CD4-positive, alpha-beta memory T cell (primary cell): ENCODE data around the gene NRXN2. TPM values are rescaled to one million over a fixed set of nuclear protein-coding genes. Genes with fewer than 3 reads are reported as not detected.

Experiments used
- CTCF ChIA-PET: fragments of 350-600 bp; sonication (Branson Sonifier 250); formaldehyde crosslinking; loops from one replicate; lab custom pipeline; 2021; ENCODE audit warnings: inconsistent platforms; ENCODE audit not compliant: partially characterized antibody; lab: Charles Lee
- POLR2A ChIA-PET: fragments of 350-600 bp; sonication (Branson Sonifier 250); formaldehyde crosslinking; loops from one replicate; lab custom pipeline; 2021; ENCODE audit not compliant: partially characterized antibody; lab: Charles Lee
- DNase-seq, 5 donors: peaks; one replicate each; pipeline versions ENCODE4 v3.0.0 to v3.0.0-alpha.2; 2020 to 2022; ENCODE audit warnings: mixed read lengths in 1 of 5
- H3K27ac ChIP-seq: one replicate; pipeline ENCODE4 v1.7.0; 2013; ENCODE audit warnings: low read depth, low read length
- H3K27me3 ChIP-seq: 2 replicates; pipeline ENCODE4 v1.7.0; 2013; ENCODE audit warnings: mild to moderate bottlenecking, low read length, moderate library complexity; ENCODE audit not compliant: insufficient read depth
- H3K36me3 ChIP-seq: 2 replicates; pipeline ENCODE4 v1.7.0; 2013; ENCODE audit warnings: mild to moderate bottlenecking, low read length, moderate library complexity; ENCODE audit not compliant: insufficient read depth
- H3K4me1 ChIP-seq: 2 replicates; pipeline ENCODE4 v1.7.0; 2013; ENCODE audit warnings: mild to moderate bottlenecking, low read length, moderate library complexity; ENCODE audit not compliant: insufficient read depth
- H3K4me3 ChIP-seq, 2 donors: one replicate each; pipeline ENCODE4 v1.7.0; 2013; ENCODE audit warnings: low read length in 2 of 2, mild to moderate bottlenecking in 1 of 2
- H3K9me3 ChIP-seq, 2 donors: one replicate each; pipeline ENCODE4 v1.7.0; 2013; ENCODE audit warnings: low read length in 2 of 2, control low read depth in 1 of 2; ENCODE audit not compliant: control insufficient read depth in 1 of 2
- H3K27ac Mint-ChIP-seq, 7 donors: one replicate each; pipeline ENCODE4 v1.8.0; 2020 to 2021; ENCODE audit warnings: mixed read lengths in 7 of 7, mild to moderate bottlenecking in 6 of 7, inconsistent platforms in 3 of 7, moderate library complexity in 3 of 7
- H3K27me3 Mint-ChIP-seq, 2 donors: one replicate each; pipeline ENCODE4 v1.8.0; 2020 to 2021; ENCODE audit warnings: mixed read lengths in 2 of 2
- H3K36me3 Mint-ChIP-seq, 2 donors: one replicate each; pipeline ENCODE4 v1.8.0; 2020 to 2021; ENCODE audit warnings: mixed read lengths in 2 of 2, inconsistent platforms in 1 of 2, mild to moderate bottlenecking in 1 of 2
- H3K4me1 Mint-ChIP-seq, 4 donors: one replicate each; pipeline ENCODE4 v1.8.0; 2020 to 2021; ENCODE audit warnings: mixed read lengths in 4 of 4, mild to moderate bottlenecking in 1 of 4
- H3K4me3 Mint-ChIP-seq, 8 donors: one replicate each; pipeline ENCODE4 v1.8.0; 2020 to 2021; ENCODE audit warnings: mixed read lengths in 8 of 8, mild to moderate bottlenecking in 7 of 8, moderate library complexity in 6 of 8, inconsistent platforms in 3 of 8
- H3K9me3 Mint-ChIP-seq, 8 donors: one replicate each; pipeline ENCODE4 v1.8.0; 2020 to 2021; ENCODE audit warnings: mixed read lengths in 8 of 8, mild to moderate bottlenecking in 5 of 8, inconsistent platforms in 3 of 8, moderate library complexity in 1 of 8
- intact Hi-C: fragments of 100-400 bp; cut with micrococcal nuclease; formaldehyde crosslinking; loops from one replicate; pipeline ENCODE4 v1.15.1; 2023
- polyA plus RNA-seq, 2 donors: library from polyadenylated mRNA; unstranded; fragments of 300-500 nt; fragmentation: Illumina TruSeq; gene quantifications; one replicate each; pipeline ENCODE4 v1.2.3, GENCODE V29; 2021
- total RNA-seq, 2 experiments: library from RNA; stranded (reverse); gene quantifications; one replicate each; pipeline ENCODE4 v1.2.3, GENCODE V29; 2021

NRXN2 gene
- total and polyA plus RNA-seq, 4 experiments from 2014 or later: 0.30 TPM; not detected in 3

GRCh38 chr11:64754919-64755662, 32.1 kb upstream of the NRXN2 start:
- H3K27ac ChIP-seq: no peak overlapping the region
- H3K4me1 ChIP-seq: peaks cover 13% of the 10 kb centered on the region
- peak in 1 of 5 donors; percentile 27 for DNase-seq
- ChIA-PET POLR2A (interaction anchor here (26.2 to 33.1 kb wide), 2 partner anchors 10 to 12 kb away, joined by 1500 read pairs; partner anchors contain the start of genes PYGM, RASGRP2 and SF1), CTCF (no interaction called here)
- intact Hi-C loops: no loop called here
- H3K36me3 Mint-ChIP-seq: peaks cover 16 to 29% of the 10 kb centered on the region in 2 donors
- peak overlapping the region in 1 of 7 donors; percentile 38 for H3K27ac Mint-ChIP-seq
- no peak overlapping the region for H3K4me3 ChIP-seq
- no peaks in the 10 kb centered on the region for H3K27me3 ChIP-seq
- peaks cover 16 to 50% (median 22%) of the 10 kb centered on the region in 4 donors for H3K4me1 Mint-ChIP-seq
- no peaks in the 10 kb centered on the region for H3K36me3 ChIP-seq
- H3K9me3 ChIP-seq: no peaks in the 10 kb centered on the region
- peaks cover 0 to 7% (median 0%) of the 10 kb centered on the region in 8 donors for H3K9me3 Mint-ChIP-seq
- H3K27me3 Mint-ChIP-seq: no peaks in the 10 kb centered on the region
- H3K4me3 Mint-ChIP-seq: no peak overlapping the region

- Histone ChIP-seq H3K27ac (no peak overlapping the region), H3K36me3 (no peaks in the 10 kb centered on the region), H3K4me1 (peaks cover 6% of the 10 kb centered on the region), H3K4me3 (no peak overlapping the region), H3K27me3 (no peaks in the 10 kb centered on the region), H3K9me3 (no peaks in the 10 kb centered on the region)
- Mint-ChIP-seq H3K4me3 (no peak overlapping the region), H3K9me3 (peaks cover 0 to 7% (median 0%) of the 10 kb centered on the region in 8 donors), H3K36me3 (peaks cover 16 to 30% of the 10 kb centered on the region in 2 donors), H3K27me3 (no peaks in the 10 kb centered on the region), H3K4me1 (peaks cover 17 to 43% (median 20%) of the 10 kb centered on the region in 4 donors), H3K27ac (peak overlapping the region in 1 of 7 donors; percentile 9)
- POLR2A ChIA-PET: interaction anchor here (26.2 to 33.1 kb wide), 2 partner anchors 9 to 13 kb away, joined by 1500 read pairs; partner anchors contain the start of genes PYGM, RASGRP2 and SF1
- peak in 1 of 5 donors; percentile 31 for DNase-seq
- CTCF ChIA-PET: interaction anchor here (2.7 kb wide), 1 partner anchor 11 kb away, joined by 10 read pairs; the partner anchor contains the start of gene RASGRP2
- intact Hi-C loops: no loop called here
Measured at GRCh38 chr11:64754124-64754918, 31.3 kb upstream of the NRXN2 start.

GRCh38 chr11:64753380-64754123, 30.6 kb upstream of the NRXN2 start:
- Histone ChIP-seq H3K27me3 (no peaks in the 10 kb centered on the region), H3K36me3 (no peaks in the 10 kb centered on the region), H3K4me3 (no peak overlapping the region), H3K4me1 (peaks cover 5% of the 10 kb centered on the region), H3K9me3 (no peaks in the 10 kb centered on the region), H3K27ac (no peak overlapping the region)
- POLR2A ChIA-PET: interaction anchor here (26.2 to 33.1 kb wide), 2 partner anchors 8 to 14 kb away, joined by 1500 read pairs; partner anchors contain the start of genes PYGM, RASGRP2 and SF1
- H3K27ac Mint-ChIP-seq: peak overlapping the region in 3 of 7 donors; percentile 9 to 72 (median 43)
- no peak overlapping the region for H3K4me3 Mint-ChIP-seq
- CTCF ChIA-PET: interaction anchor here (2.7 to 3.8 kb wide), 2 partner anchors 9 to 10 kb away, joined by 10 to 35 read pairs; partner anchors contain the start of genes PYGM and RASGRP2
- peak in 1 of 5 donors; percentile 35 for DNase-seq
- H3K27me3 Mint-ChIP-seq: no peaks in the 10 kb centered on the region
- H3K9me3 Mint-ChIP-seq: peaks cover 0 to 7% (median 0%) of the 10 kb centered on the region in 8 donors
- H3K36me3 Mint-ChIP-seq: peaks cover 16 to 30% of the 10 kb centered on the region in 2 donors
- peaks cover 17 to 39% (median 18%) of the 10 kb centered on the region in 4 donors for H3K4me1 Mint-ChIP-seq
- intact Hi-C loops: no loop called here

GRCh38 chr11:64753019-64753379, 30.0 kb upstream of the NRXN2 start:
- Histone ChIP-seq H3K27ac (no peak overlapping the region), H3K4me1 (peaks cover 5% of the 10 kb centered on the region), H3K9me3 (no peaks in the 10 kb centered on the region), H3K27me3 (no peaks in the 10 kb centered on the region), H3K36me3 (no peaks in the 10 kb centered on the region), H3K4me3 (no peak overlapping the region)
- intact Hi-C loops: no loop called here
- DNase-seq: peak in 1 of 5 donors; percentile 25
- Mint-ChIP-seq H3K4me3 (no peak overlapping the region), H3K36me3 (peaks cover 16 to 34% of the 10 kb centered on the region in 2 donors), H3K27ac (peak overlapping the region in 2 of 7 donors; percentile 9 to 72), H3K9me3 (peaks cover 0 to 7% (median 0%) of the 10 kb centered on the region in 8 donors), H3K27me3 (no peaks in the 10 kb centered on the region), H3K4me1 (peaks cover 18 to 42% (median 22%) of the 10 kb centered on the region in 4 donors)
- CTCF ChIA-PET: interaction anchor here (1.2 to 3.8 kb wide), 4 partner anchors 9 to 17 kb away, joined by 3 to 35 read pairs (median 8); partner anchors contain the start of genes PYGM and RASGRP2
- POLR2A ChIA-PET: interaction anchor here (1.4 to 33.1 kb wide), 3 partner anchors 8 to 116 kb away, joined by 3 to 1500 read pairs (median 1500); partner anchors contain the start of genes PYGM, RASGRP2 and SF1

GRCh38 chr11:64752175-64752970, 29.4 kb upstream of the NRXN2 start:
- H3K36me3 ChIP-seq: no peaks in the 10 kb centered on the region
- H3K4me1 Mint-ChIP-seq: peaks cover 16 to 42% (median 24%) of the 10 kb centered on the region in 4 donors
- intact Hi-C loops: no loop called here
- no peaks in the 10 kb centered on the region for H3K9me3 ChIP-seq
- peak in 1 of 5 donors; percentile 2 for DNase-seq
- CTCF ChIA-PET: interaction anchor here (1.2 to 3.8 kb wide), 4 partner anchors 9 to 17 kb away, joined by 3 to 35 read pairs (median 8); partner anchors contain the start of genes PYGM and RASGRP2
- POLR2A ChIA-PET: interaction anchor here (1.4 to 33.1 kb wide), 3 partner anchors 7 to 117 kb away, joined by 3 to 1500 read pairs (median 1500); partner anchors contain the start of genes PYGM, RASGRP2 and SF1
- H3K4me3 Mint-ChIP-seq: no peak overlapping the region
- peaks cover 0 to 3% (median 0%) of the 10 kb centered on the region in 8 donors for H3K9me3 Mint-ChIP-seq
- no peaks in the 10 kb centered on the region for H3K27me3 Mint-ChIP-seq
- H3K4me3 ChIP-seq: no peak overlapping the region
- peaks cover 5% of the 10 kb centered on the region for H3K4me1 ChIP-seq
- no peak overlapping the region for H3K27ac ChIP-seq
- peaks cover 16 to 34% of the 10 kb centered on the region in 2 donors for H3K36me3 Mint-ChIP-seq
- H3K27ac Mint-ChIP-seq: peak overlapping the region in 5 of 7 donors; percentile 26 to 75 (median 54)
- H3K27me3 ChIP-seq: no peaks in the 10 kb centered on the region
